Astrocyte (in vitro differentiated cells and primary cell): ENCODE results near the gene ADAMTS6.

Source experiments
- EZH2 ChIP-seq: IDR thresholded peaks from 2 replicates; pipeline ENCODE4 v1.6.1; 2012; ENCODE audit warnings: mild to moderate bottlenecking, low read length, inconsistent platforms; ENCODE audit not compliant: insufficient read depth
- TF ChIP-seq, protein P1 (sequence below): IDR thresholded peaks from 2 replicates; pipeline ENCODE4 v1.5.1; 2011; ENCODE audit warnings: low read depth, mild to moderate bottlenecking, inconsistent platforms, low read length, moderate library complexity; ENCODE audit not compliant: insufficient read depth

DNA sequence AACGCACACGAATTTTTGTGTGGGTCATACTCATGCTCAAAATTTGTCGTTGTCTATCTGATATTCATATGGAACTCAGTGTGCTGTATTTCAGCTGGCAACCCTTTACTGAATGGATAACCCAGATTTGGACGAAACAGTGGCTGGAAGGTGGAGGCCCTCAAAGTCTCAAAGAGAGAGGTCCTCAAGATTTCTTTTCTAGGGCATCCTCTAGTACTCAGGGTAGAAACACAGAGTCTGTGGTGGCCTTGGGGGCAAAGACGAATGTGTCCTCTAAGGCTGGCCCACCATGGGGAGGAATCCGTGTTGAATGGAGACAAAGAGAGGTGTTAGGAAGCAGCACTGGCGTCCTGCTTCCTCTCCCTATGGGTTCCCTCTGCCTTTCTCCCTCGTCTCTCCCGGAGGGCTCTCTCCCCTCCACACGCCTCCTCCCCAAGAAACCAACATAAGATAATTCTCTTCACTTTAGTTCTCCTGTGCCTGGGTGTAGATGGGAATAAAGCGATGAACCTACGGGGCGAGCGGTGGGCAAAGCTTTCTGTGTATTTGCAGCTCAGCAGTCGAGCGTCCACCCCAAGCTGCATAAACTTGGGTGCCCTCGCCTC, 379.2 kb downstream of the ADAMTS6 start:
- TF ChIP-seq, protein P1, sequence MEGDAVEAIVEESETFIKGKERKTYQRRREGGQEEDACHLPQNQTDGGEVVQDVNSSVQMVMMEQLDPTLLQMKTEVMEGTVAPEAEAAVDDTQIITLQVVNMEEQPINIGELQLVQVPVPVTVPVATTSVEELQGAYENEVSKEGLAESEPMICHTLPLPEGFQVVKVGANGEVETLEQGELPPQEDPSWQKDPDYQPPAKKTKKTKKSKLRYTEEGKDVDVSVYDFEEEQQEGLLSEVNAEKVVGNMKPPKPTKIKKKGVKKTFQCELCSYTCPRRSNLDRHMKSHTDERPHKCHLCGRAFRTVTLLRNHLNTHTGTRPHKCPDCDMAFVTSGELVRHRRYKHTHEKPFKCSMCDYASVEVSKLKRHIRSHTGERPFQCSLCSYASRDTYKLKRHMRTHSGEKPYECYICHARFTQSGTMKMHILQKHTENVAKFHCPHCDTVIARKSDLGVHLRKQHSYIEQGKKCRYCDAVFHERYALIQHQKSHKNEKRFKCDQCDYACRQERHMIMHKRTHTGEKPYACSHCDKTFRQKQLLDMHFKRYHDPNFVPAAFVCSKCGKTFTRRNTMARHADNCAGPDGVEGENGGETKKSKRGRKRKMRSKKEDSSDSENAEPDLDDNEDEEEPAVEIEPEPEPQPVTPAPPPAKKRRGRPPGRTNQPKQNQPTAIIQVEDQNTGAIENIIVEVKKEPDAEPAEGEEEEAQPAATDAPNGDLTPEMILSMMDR = no peak
- no peak for TF ChIP-seq EZH2
